Activated CD8-positive, alpha-beta memory T cell treated with anti-CD3 and anti-CD28 coated beads, Interleukin-2, amount 50 U/mL, for 1 hour (primary cell): ENCODE data around the gene TTC6.

Experiments
- DNase-seq: peaks from one replicate; pipeline ENCODE4 v3.0.0-alpha.2; 2020; ENCODE audit errors: extremely low read depth

TTC6 gene

GRCh38 chr14:37625597-37626595, 30.5 kb downstream of the TTC6 start:
- DNase-seq: no peak

GRCh38 chr14:37637341-37637740, 41.9 kb downstream of the TTC6 start:
- no peak for DNase-seq

- DNase-seq: no peak
These were observed 43.2 kb downstream of the TTC6 start for GRCh38 chr14:37638599-37638998.

GRCh38 chr14:37641117-37641516, 45.7 kb downstream of the TTC6 start:
- DNase-seq: no peak

GRCh38 chr14:37642125-37642524, 46.7 kb downstream of the TTC6 start:
- no peak for DNase-seq

- no peak for DNase-seq
These were observed 48.3 kb downstream of the TTC6 start for GRCh38 chr14:37643701-37644100.
